ENCODE data around the gene HOOK2. TPM values are rescaled to one million over a fixed set of nuclear protein-coding genes. Genes with fewer than 3 reads are reported as not detected.

The HOOK2 gene
- total RNA-seq, 1 donor from 2014 or later: 92.7 TPM

- no peaks in the 10 kb centered on the region for H3K9me3 Mint-ChIP-seq
- H3K4me1 Mint-ChIP-seq: peaks cover 27% of the 10 kb centered on the region
- H3K36me3 Mint-ChIP-seq: peaks cover 10% of the 10 kb centered on the region
- H3K27ac Mint-ChIP-seq: peak overlapping the region; percentile 87
- no peak for TF ChIP-seq CTCF (IDR thresholded peaks at IDR 0.05; ENCODE audit: unreplicated experiment)
- DNase-seq (ENCODE audit: low spot score in 2 of 2, unreplicated experiment in 2 of 2): no peak
- H3K27me3 Mint-ChIP-seq (ENCODE audit: low read depth): no peaks in the 10 kb centered on the region
- H3K4me3 Mint-ChIP-seq: peak overlapping the region; percentile 97
Measured at GRCh38 chr19:12723381-12723640, 52.0 kb downstream of the HOOK2 start.

GRCh38 chr19:12722566-12723380, 52.6 kb downstream of the HOOK2 start:
- peaks cover 27% of the 10 kb centered on the region for H3K4me1 Mint-ChIP-seq
- H3K27ac Mint-ChIP-seq: peak overlapping the region; percentile 87
- no peaks in the 10 kb centered on the region for H3K9me3 Mint-ChIP-seq
- peak overlapping the region; percentile 97 for H3K4me3 Mint-ChIP-seq
- TF ChIP-seq CTCF (IDR thresholded peaks at IDR 0.05; ENCODE audit: unreplicated experiment): no peak
- peak; percentile 92 to 93 for DNase-seq (ENCODE audit: low spot score in 2 of 2, unreplicated experiment in 2 of 2)
- no peaks in the 10 kb centered on the region for H3K27me3 Mint-ChIP-seq (ENCODE audit: low read depth)
- peaks cover 6% of the 10 kb centered on the region for H3K36me3 Mint-ChIP-seq

DNA sequence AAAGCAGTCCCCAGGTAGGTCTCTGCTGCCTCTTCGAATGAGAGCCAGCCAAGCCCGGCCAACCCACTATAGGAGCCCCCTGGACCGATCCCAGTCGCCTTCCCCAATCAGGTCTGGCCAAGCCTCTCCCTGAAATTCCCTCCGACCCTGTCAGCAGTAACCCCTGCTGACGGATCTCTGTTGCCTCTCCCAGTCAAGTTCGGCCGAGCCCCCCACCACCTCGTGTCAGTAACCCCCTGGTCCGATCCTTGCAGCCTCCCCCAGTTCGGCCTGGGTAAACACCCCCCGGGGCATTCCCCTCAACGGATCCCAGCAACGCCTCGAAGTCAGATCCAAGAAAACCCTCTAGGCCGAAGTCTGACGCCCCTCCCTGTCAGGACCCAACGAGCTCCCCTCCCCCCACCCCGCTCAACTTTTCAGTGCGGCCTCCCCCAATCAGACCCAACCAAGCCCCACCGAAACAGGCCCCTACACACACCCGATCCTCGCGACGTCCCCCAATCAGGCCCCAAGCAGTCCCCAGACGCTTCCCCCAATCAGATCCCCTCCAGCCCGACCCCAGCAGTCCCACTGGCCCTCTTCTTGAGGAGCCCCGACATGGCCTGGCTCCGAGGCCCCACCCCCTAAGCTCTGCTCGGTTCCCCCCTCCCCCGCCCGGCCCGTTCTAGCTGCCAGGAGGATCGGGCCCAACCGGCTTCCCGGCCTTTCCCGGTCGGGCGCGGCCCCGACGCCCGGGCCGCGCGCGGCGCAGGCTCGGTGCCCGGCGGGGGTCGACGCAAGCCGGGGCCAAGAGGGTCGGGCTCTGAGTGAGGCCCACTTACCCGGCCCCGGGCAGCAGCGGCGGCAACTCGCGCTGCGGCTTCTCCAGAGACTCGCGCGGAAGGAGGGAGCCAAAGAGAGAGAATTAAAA, 53.4 kb downstream of the HOOK2 start:
- peaks cover 27% of the 10 kb centered on the region for H3K4me1 Mint-ChIP-seq
- H3K27me3 Mint-ChIP-seq (ENCODE audit: low read depth): no peaks in the 10 kb centered on the region
- DNase-seq (ENCODE audit: low spot score in 2 of 2, unreplicated experiment in 2 of 2): peak; percentile 60 to 77
- peak overlapping the region; percentile 99 for H3K27ac Mint-ChIP-seq
- no peak for TF ChIP-seq CTCF (IDR thresholded peaks at IDR 0.05; ENCODE audit: unreplicated experiment)
- H3K9me3 Mint-ChIP-seq: no peaks in the 10 kb centered on the region
- H3K4me3 Mint-ChIP-seq: peak overlapping the region; percentile 97
- peaks cover 5% of the 10 kb centered on the region for H3K36me3 Mint-ChIP-seq

DNA sequence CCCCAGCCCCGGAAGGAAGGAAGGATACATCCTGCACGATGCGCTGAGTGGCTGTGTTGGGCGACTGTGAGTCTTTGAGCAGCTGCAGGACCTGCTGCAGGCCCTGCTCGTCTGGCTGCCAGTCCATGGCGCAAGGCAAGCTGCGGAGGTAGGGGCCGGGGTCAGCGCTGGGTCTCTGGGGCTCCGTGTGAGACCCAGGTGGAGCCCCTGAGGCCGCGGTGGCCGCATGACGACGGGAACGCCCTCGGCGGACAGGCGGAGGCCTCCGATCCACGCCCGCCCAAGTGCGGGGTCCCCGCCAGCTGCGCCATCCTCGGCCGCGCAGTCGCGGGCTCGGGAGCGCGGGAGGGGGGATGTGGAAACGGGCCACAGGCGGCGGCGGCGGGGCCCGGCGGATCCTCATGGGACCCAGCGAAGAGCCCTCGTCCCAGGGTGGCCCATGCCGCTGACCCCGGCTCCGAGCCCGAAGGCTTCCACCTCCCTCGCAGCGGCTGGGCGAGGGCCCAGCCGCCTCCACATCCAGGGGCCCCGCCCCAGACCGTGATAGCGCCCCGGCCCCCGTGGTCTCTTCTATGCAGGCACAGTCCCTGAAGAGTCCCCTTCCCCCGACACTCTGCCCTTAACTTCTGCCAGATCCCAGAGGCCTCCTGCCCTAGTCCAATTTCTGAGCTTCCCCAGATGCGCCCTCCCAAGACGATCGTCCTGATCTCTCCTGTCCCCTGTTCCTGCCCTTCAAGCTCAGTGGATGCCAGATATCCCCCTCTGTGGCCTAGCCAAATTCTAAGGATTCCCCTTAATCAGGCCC, 54.3 kb downstream of the HOOK2 start:
- no peak for TF ChIP-seq CTCF (IDR thresholded peaks at IDR 0.05; ENCODE audit: unreplicated experiment)
- peak overlapping the region; percentile 93 for H3K4me3 Mint-ChIP-seq
- H3K27ac Mint-ChIP-seq: peak overlapping the region; percentile 99
- H3K4me1 Mint-ChIP-seq: peaks cover 26% of the 10 kb centered on the region
- H3K27me3 Mint-ChIP-seq (ENCODE audit: low read depth): no peaks in the 10 kb centered on the region
- no peak for DNase-seq (ENCODE audit: low spot score in 2 of 2, unreplicated experiment in 2 of 2)
- no peaks in the 10 kb centered on the region for H3K9me3 Mint-ChIP-seq
- H3K36me3 Mint-ChIP-seq: peaks cover 7% of the 10 kb centered on the region

GRCh38 chr19:12720296-12720695, 55.1 kb downstream of the HOOK2 start:
- no peak for DNase-seq (ENCODE audit: low spot score in 2 of 2, unreplicated experiment in 2 of 2)
- Mint-ChIP-seq H3K36me3 (peaks cover 7% of the 10 kb centered on the region), H3K4me1 (peaks cover 26% of the 10 kb centered on the region), H3K4me3 (peak overlapping the region; percentile 74), H3K27ac (peak overlapping the region; percentile 91), H3K27me3 (ENCODE audit: low read depth) (no peaks in the 10 kb centered on the region), H3K9me3 (no peaks in the 10 kb centered on the region)
- no peak for TF ChIP-seq CTCF (IDR thresholded peaks at IDR 0.05; ENCODE audit: unreplicated experiment)
